GM12891 (cell line): ENCODE results near the gene SMYD3.

ENCODE experiments used
- DNase-seq: peaks from one replicate; pipeline ENCODE4 v3.0.0; 2011; ENCODE audit warnings: low spot score; ENCODE audit not compliant: insufficient read length
- FAIRE-seq: peaks from 2 replicates; lab custom pipeline; 2011; peaks lifted over from hg19 to GRCh38; lab: Jason Lieb, UNC
- PAX5 ChIP-seq: IDR thresholded peaks from 2 replicates; pipeline ENCODE4 v1.6.1; 2011; ENCODE audit warnings: low read length, moderate library complexity, mild to moderate bottlenecking; ENCODE audit not compliant: insufficient read depth, severe bottlenecking
- POLR2A ChIP-seq: IDR thresholded peaks from 2 replicates; pipeline ENCODE4 v1.6.1; 2011; ENCODE audit warnings: low read depth, low read length, control low read depth
- POLR2AphosphoS5 ChIP-seq: IDR thresholded peaks from 2 replicates; pipeline ENCODE4 v1.6.1; 2011; ENCODE audit warnings: low read depth, low read length, control low read depth
- POU2F2 ChIP-seq: IDR thresholded peaks from 2 replicates; pipeline ENCODE4 v1.6.1; 2011; ENCODE audit warnings: low read depth, mild to moderate bottlenecking, control low read depth, low read length, moderate library complexity
- SPI1 ChIP-seq: IDR thresholded peaks from 2 replicates; pipeline ENCODE4 v1.6.1; 2011; ENCODE audit warnings: low read depth, low read length, control low read depth
- TAF1 ChIP-seq: IDR thresholded peaks from 2 replicates; pipeline ENCODE4 v1.6.1; 2011; ENCODE audit warnings: low read depth, low read length, control low read depth

Gene SMYD3

GRCh38 chr1:245802941-245803665 is 704.0 kb downstream of the SMYD3 start:
- no peak for TF ChIP-seq SPI1
- no peak for TF ChIP-seq POLR2AphosphoS5
- TF ChIP-seq POLR2A: no peak
- TF ChIP-seq PAX5: no peak
- TF ChIP-seq POU2F2: no peak
- TF ChIP-seq TAF1: no peak
- DNase-seq (no peak), FAIRE-seq (no peak)

- no peak for TF ChIP-seq POLR2A
- TF ChIP-seq TAF1: no peak
- TF ChIP-seq PAX5: no peak
- TF ChIP-seq POLR2AphosphoS5: no peak
- TF ChIP-seq POU2F2: no peak
- no peak for TF ChIP-seq SPI1
- FAIRE-seq (peak; percentile 47), DNase-seq (no peak)
Measured at GRCh38 chr1:245800901-245801605, 706.0 kb downstream of the SMYD3 start.

- DNase-seq (no peak), FAIRE-seq (no peak)
- TF ChIP-seq POLR2A: no peak
- TF ChIP-seq POLR2AphosphoS5: no peak
- no peak for TF ChIP-seq PAX5
- no peak for TF ChIP-seq SPI1
- no peak for TF ChIP-seq POU2F2
- no peak for TF ChIP-seq TAF1
Measured at GRCh38 chr1:245798349-245798711, 708.7 kb downstream of the SMYD3 start.

- no peak for TF ChIP-seq POLR2A
- no peak for TF ChIP-seq SPI1
- TF ChIP-seq TAF1: no peak
- no peak for TF ChIP-seq POU2F2
- TF ChIP-seq PAX5: no peak
- no peak for TF ChIP-seq POLR2AphosphoS5
- FAIRE-seq: no peak
- DNase-seq: no peak
Measured at GRCh38 chr1:245797592-245798348, 709.3 kb downstream of the SMYD3 start.

DNA sequence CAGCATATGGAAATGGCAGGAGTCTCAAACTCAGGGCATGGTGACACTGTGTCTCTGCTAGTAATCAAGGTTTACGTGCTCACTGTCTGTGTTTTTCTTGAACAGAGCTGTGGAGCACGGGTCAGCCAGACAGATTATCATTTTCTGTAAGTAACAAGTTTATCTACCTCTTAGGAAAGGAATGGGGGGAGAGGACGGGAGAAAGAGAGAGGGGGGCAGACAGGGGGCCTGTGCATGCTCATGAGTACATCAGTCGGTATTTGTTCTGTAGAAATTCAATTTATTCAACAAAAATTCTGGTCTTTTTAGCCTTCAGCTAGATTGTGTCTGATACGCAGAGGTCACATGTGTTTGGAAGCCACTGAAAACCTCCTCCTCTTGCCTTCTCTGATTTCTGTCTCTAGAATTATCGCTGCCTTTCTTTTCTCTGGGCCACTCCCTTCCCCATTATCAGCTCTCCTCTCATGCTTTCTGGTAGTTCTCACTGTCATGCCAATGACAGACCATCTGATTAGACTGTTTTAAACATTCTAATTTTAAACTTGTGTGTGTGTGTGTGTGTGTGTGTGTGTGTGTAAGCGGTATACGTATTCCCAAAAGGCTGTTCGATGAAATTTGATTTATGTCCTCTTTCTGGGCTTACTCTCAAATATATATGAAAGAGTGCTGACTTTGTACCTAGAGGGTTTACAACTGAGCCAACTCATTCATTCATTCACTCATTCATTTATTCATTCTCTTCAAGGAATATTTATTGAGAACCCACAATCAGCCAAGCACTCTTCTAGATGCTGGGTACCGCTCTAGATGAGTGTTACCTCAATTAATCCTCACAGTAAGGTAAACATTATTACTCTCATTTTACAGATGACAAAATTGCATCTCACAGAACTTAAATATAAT is 715.4 kb downstream of the SMYD3 start:
- FAIRE-seq: no peak
- TF ChIP-seq TAF1: no peak
- DNase-seq: no peak

DNA sequence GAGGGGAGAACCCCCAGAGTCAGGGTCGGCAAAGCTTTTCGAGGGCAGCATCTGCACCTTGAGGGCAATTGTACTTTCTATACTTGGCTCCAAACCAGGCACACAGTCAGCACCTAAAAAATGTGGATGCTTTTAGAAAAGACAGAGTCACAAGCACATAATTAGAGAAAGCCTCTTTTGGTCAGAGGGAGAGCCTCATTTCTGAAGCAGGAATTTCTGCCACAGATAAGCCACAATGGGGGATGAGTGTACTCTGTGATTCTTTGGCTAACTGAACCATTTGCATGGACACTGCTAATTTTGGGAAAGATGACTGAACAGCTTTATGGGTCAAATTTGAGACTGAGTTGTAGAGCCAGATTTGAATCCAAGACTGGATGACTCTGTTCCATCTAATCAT is 716.6 kb downstream of the SMYD3 start:
- DNase-seq: no peak
- no peak for FAIRE-seq
- TF ChIP-seq PAX5 (no peak), POLR2A (no peak), TAF1 (no peak), POLR2AphosphoS5 (no peak), POU2F2 (no peak), SPI1 (no peak)

GRCh38 chr1:245788886-245789285 is 718.2 kb downstream of the SMYD3 start:
- DNase-seq: no peak
- no peak for FAIRE-seq
- TF ChIP-seq TAF1 (no peak), PAX5 (no peak), POU2F2 (no peak), SPI1 (no peak), POLR2A (no peak), POLR2AphosphoS5 (no peak)

DNA sequence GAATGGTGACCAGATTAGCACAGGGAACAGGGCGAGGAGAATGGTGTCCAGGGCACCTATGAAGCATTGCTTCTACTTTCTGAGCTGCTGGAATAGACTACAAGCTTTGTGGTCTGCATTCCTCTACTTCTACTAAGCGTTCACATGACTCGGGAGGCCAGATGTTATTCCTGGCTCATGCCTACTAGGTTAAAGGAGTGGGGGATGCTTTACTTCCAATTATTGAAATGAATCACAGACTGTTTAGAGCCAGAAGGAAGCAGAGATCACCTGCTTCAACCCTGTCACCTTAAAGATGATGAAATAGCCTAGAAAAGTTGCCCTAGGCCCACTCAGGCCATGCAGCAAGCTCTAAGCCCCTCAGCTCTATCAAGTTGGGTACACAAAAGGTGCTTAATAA is 718.8 kb downstream of the SMYD3 start:
- DNase-seq (no peak), FAIRE-seq (no peak)
- TF ChIP-seq SPI1 (no peak), POLR2AphosphoS5 (no peak), POLR2A (no peak), TAF1 (no peak), POU2F2 (no peak), PAX5 (no peak)

DNA sequence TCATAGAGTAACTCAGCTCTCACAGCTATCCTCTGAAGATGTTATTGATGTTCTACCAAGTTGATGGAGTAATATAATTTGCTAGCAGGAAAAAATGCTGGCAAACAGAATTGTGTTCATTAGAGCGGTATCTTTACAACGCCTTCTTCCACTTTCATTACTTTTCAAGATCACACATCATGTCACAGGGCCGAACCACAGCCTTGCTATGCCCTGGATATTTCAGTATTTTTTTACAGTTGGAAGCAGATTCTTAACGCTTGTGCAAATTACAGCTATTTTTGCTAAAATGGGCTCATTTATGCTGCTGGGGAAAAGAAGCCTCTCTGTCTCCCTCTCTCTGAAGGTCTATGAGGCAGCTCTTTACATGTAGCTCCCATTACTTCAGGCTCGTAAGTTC is 720.1 kb downstream of the SMYD3 start:
- DNase-seq: no peak
- TF ChIP-seq PAX5 (no peak), SPI1 (no peak), POU2F2 (no peak), POLR2AphosphoS5 (no peak), TAF1 (no peak), POLR2A (no peak)
- FAIRE-seq: no peak
